K562 (cell line): Measurements from ENCODE around the gene PXDC1. TPM values are rescaled to one million over a fixed set of nuclear protein-coding genes. Genes with fewer than 3 reads are reported as not detected.

Source experiments
- ATAC-seq: fragments of 200-7000 bp; cut with Tn5 transposase; 3 replicates; pipeline ENCODE4 v1.9.1; 2020; ENCODE audit warnings: moderate library complexity
- BruUV-seq: library from RNA; stranded (reverse); fragments of 400-500 nt; replicated peaks from 2 replicates; lab custom pipeline; 2021; lab: Mats Ljungman, UMichigan
- CTCF ChIA-PET: fragments of 300-600 bp; formaldehyde crosslinking; extraction: SDS; loops from one replicate; lab custom pipeline; 2021; ENCODE audit warnings: low intra/inter-chr PET ratio; lab: Yijun Ruan, JAX
- POLR2A ChIA-PET: fragments of 300-600, 350-650 bp; sonication (Branson Sonifier 250); formaldehyde crosslinking; extraction: SDS; loops from one replicate; lab custom pipeline; 2021; ENCODE audit warnings: antibody characterized with exemption, inconsistent platforms; lab: Yijun Ruan, JAX
- DNase-seq, 4 experiments: peaks; one replicate each; pipeline versions ENCODE4 v3.0.0 to v3.0.0-alpha.2; 2011 to 2018; ENCODE audit warnings: low spot score in 3 of 4, mixed read lengths in 3 of 4; ENCODE audit errors: extremely low read depth in 1 of 4
- FAIRE-seq: peaks from 2 replicates; lab custom pipeline; 2011; peaks lifted over from hg19 to GRCh38; lab: Jason Lieb, UNC
- H2AFZ ChIP-seq: 2 replicates; pipeline ENCODE4 v1.6.0; 2011; ENCODE audit warnings: low read depth, low read length, control low read depth, inconsistent platforms
- H3K27ac ChIP-seq: fragments of 200-600 bp; 3 replicates; pipeline ENCODE4 v1.8.0; 2011; ENCODE audit warnings: low read depth, mild to moderate bottlenecking, control low read depth, inconsistent platforms, low read length, moderate library complexity, mixed read lengths; ENCODE audit errors: extremely low read depth
- H3K27me3 ChIP-seq, 2 experiments: fragments of 300-600 bp in 1 of 2; 2 replicates in 1 of 2; 3 replicates in 1 of 2; pipeline versions ENCODE4 v1.6.0 to v1.8.0; 2011; ENCODE audit warnings: inconsistent platforms in 2 of 2, low read length in 2 of 2, mild to moderate bottlenecking in 1 of 2, mixed read lengths in 1 of 2, moderate library complexity in 1 of 2; ENCODE audit not compliant: control insufficient read depth in 2 of 2, insufficient read depth in 2 of 2
- H3K36me3 ChIP-seq: fragments of 300-600 bp; 3 replicates; pipeline ENCODE4 v1.8.0; 2011; ENCODE audit warnings: mild to moderate bottlenecking, low read length, inconsistent platforms; ENCODE audit not compliant: control insufficient read depth, insufficient read depth
- H3K4me1 ChIP-seq, 2 experiments: fragments of 200-600 bp in 1 of 2; replicated peaks in 1 of 2; 2 replicates in 1 of 2; 3 replicates in 1 of 2; pipeline versions ENCODE4 v1.5.1 to v1.8.0; 2011; ENCODE audit warnings: inconsistent platforms in 2 of 2, low read length in 2 of 2, mild to moderate bottlenecking in 1 of 2, mixed read lengths in 1 of 2, moderate library complexity in 1 of 2; ENCODE audit not compliant: control insufficient read depth in 2 of 2, insufficient read depth in 2 of 2
- H3K4me2 ChIP-seq: 2 replicates; pipeline ENCODE4 v1.6.1; 2011; ENCODE audit warnings: low read length, control low read depth, inconsistent platforms, mixed read lengths; ENCODE audit not compliant: insufficient read depth
- H3K4me3 ChIP-seq: fragments of 200-600 bp; sonication (generic), shearing (Covaris generic); 2 replicates; pipeline ENCODE4 v1.5.1; 2016; ENCODE audit warnings: control low read depth, inconsistent platforms
- H3K79me2 ChIP-seq: fragments of 200-600 bp; 3 replicates; pipeline ENCODE4 v1.8.0; 2011; ENCODE audit warnings: low read length, inconsistent platforms; ENCODE audit not compliant: control insufficient read depth, insufficient read depth
- H3K9ac ChIP-seq, 2 experiments: 2 replicates each; pipeline versions ENCODE4 v1.6.0 to v1.6.1; 2011; ENCODE audit warnings: low read depth in 2 of 2, low read length in 2 of 2, control low read depth in 1 of 2, inconsistent platforms in 1 of 2, mild to moderate bottlenecking in 1 of 2, mixed read lengths in 1 of 2; ENCODE audit not compliant: insufficient read depth in 1 of 2
- H3K9me1 ChIP-seq: one replicate; pipeline ENCODE4 v1.6.0; 2011; ENCODE audit warnings: inconsistent platforms, mild to moderate bottlenecking, low read length, moderate library complexity; ENCODE audit not compliant: control insufficient read depth, insufficient read depth
- H3K9me3 ChIP-seq: replicated peaks from 2 replicates; pipeline ENCODE4 v1.5.1; 2011; ENCODE audit warnings: low read depth, low read length, inconsistent platforms; ENCODE audit not compliant: control insufficient read depth, insufficient read depth
- H4K20me1 ChIP-seq: replicated peaks from 2 replicates; pipeline ENCODE4 v1.6.1; 2011; ENCODE audit warnings: low read length, inconsistent platforms, mixed read lengths; ENCODE audit not compliant: control insufficient read depth, insufficient read depth
- ZNF347 ChIP-seq: fragments of 450-650 bp; formaldehyde crosslinking; IDR thresholded peaks from 2 replicates; pipeline ENCODE4 v1.4.0; 2020; ENCODE audit warnings: low read depth, mild to moderate bottlenecking, moderate library complexity
- WGBS: fragments of 100-300 bp; shearing (Covaris generic); methylation state at CpG from one replicate; pipeline ENCODE4 v1.1.6; 2016; ENCODE audit warnings: low coverage, mixed read lengths; ENCODE audit not compliant: insufficient coverage; ENCODE audit errors: missing lambda C conversion rate; 5-methylcytosine and 5-hydroxymethylcytosine counted together
- in situ Hi-C: fragments of 300-500 bp; cut with MboI; formaldehyde crosslinking; loops from 4 replicates; pipeline ENCODE4 v1.15.0; 2018; ENCODE audit warnings: inconsistent platforms, mixed read lengths
- intact Hi-C: fragments of 100-400 bp; cut with micrococcal nuclease; formaldehyde crosslinking; loops from 2 replicates; pipeline ENCODE4 v1.14.2; 2022
- polyA plus RNA-seq, 8 experiments: library from polyadenylated mRNA; depleted of rRNA in 4 of 8; stranded (reverse) in 5 of 8; unstranded in 3 of 8; fragments of >200 nt; fragmentation: Nextera tagmentation in 2 of 8; fragmentation: Illumina TruSeq in 1 of 8; extraction: Ambion mirVana in 2 of 8; extraction: Trizol in 1 of 8; gene quantifications; 2 replicates each; pipeline versions ENCODE4 v1.2.1 to v1.2.3, GENCODE V29; 2011 to 2014; ENCODE audit warnings: inconsistent platforms in 1 of 8, missing spikeins in 1 of 8
- total RNA-seq, 7 experiments: library from RNA; depleted of rRNA in 6 of 7; stranded (reverse); fragments of >200 nt in 6 of 7; fragmentation: Illumina TruSeq in 2 of 7; extraction: Trizol in 2 of 7; gene quantifications; 2 replicates each; pipeline versions ENCODE4 v1.2.1 to v1.2.3, GENCODE V29; 2011 to 2021; ENCODE audit warnings: low replicate concordance in 1 of 7
- TF ChIP-seq, protein P1 (sequence below): sonication (generic); formaldehyde crosslinking; IDR thresholded peaks from 2 replicates; pipeline ENCODE4 v1.9.0; 2022; ENCODE audit warnings: mild to moderate bottlenecking, missing genetic modification reagents

Gene PXDC1
- total and polyA plus RNA-seq, 9 of the 15 experiments (the other 6 are each of a cell fraction or from before 2014, with no cell fraction given), result 0.09 to 0.33 (median 0.16) TPM; not detected in 5

DNA sequence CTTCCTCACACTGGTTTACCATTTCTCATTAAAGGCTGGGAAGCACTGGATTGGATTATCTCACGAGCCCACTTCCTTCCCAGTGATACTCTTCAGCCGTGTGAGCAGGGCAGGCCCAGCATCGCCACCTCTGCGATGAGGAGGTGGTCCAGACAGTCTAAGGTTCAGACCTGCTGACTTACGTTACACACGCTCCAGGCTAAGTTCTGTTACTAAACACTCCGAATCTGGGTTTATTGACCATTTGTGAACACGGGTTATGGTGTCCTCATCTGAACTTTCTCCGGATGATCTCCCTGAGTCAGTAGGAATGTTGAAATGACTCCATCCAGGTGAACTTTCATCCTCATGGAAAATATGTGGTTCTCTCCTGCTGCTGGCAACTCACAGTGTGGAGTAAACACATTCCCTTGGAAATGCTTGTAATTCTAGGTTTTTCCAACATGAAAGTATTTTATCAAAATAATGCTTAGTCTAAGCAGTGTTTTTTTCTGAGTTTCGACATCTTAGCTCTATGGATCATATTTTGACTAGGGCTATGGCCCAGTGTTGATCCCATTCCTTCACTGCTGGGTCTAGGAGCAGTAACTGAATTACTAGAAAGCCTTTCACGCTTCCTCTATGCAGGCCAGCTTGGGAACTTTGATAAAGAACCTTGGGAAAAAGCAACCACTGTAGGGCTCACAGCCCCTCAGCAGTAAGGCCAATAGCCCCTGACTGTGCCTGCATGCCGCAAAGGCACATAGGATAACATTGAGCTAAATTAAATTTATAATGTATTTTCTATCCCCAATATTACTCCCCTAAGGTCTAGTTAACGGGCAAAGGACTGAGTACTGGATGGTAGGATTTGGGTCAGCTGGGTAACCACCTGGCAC lies 37.7 kb upstream of the PXDC1 start:
- H2AFZ ChIP-seq, result no peak overlapping the region
- H3K9ac ChIP-seq, result no peak overlapping the region
- H3K4me2 ChIP-seq, result no peak overlapping the region
- no peak for TF ChIP-seq ZNF347 (CRISPR knock-in tag)
- TF ChIP-seq, protein P1, sequence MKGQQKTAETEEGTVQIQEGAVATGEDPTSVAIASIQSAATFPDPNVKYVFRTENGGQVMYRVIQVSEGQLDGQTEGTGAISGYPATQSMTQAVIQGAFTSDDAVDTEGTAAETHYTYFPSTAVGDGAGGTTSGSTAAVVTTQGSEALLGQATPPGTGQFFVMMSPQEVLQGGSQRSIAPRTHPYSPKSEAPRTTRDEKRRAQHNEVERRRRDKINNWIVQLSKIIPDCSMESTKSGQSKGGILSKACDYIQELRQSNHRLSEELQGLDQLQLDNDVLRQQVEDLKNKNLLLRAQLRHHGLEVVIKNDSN (CRISPR knock-in tag), result 0 out of 2 replicates have a peak, but pooled peaks have one; percentile 1
- H3K36me3 ChIP-seq, result no peaks in the 10 kb centered on the region
- H3K9me1 ChIP-seq, result no peaks in the 10 kb centered on the region
- 5% methylated on average over 13 of the region's 13 CpGs for WGBS
- no peaks in the 10 kb centered on the region for H3K4me1 ChIP-seq
- no peak overlapping the region for H3K4me3 ChIP-seq
- H3K9me3 ChIP-seq, result no peaks in the 10 kb centered on the region
- intact Hi-C loops (no loop called here), in situ Hi-C loops (no loop called here)
- ChIA-PET POLR2A (interaction anchor here (0.7 to 1.7 kb wide), 2 partner anchors 14 to 24 kb away, joined by 3 to 7 read pairs; no protein-coding TSS in a partner anchor), CTCF (no interaction called here)
- ATAC-seq (no peak), DNase-seq (no peak), FAIRE-seq (no peak)
- H3K27me3 ChIP-seq, result peaks cover 33 to 59% of the 10 kb centered on the region in 2 experiments
- H3K79me2 ChIP-seq, result no peaks in the 10 kb centered on the region
- no TSS peak for BruUV-seq
- H3K27ac ChIP-seq, result no peak overlapping the region
- no peaks in the 10 kb centered on the region; the same call in 1 of the 2 replicates for H4K20me1 ChIP-seq
